RCC 7860 (cell line): Measurements from ENCODE around the gene RFX2.

Experiments used
- DNase-seq: peaks from one replicate; pipeline ENCODE4 v3.0.0-alpha.2; 2015; ENCODE audit warnings: low spot score
- FAIRE-seq: peaks from 2 replicates; lab custom pipeline; 2012; peaks lifted over from hg19 to GRCh38; lab: Jason Lieb, UNC

The RFX2 gene

DNA sequence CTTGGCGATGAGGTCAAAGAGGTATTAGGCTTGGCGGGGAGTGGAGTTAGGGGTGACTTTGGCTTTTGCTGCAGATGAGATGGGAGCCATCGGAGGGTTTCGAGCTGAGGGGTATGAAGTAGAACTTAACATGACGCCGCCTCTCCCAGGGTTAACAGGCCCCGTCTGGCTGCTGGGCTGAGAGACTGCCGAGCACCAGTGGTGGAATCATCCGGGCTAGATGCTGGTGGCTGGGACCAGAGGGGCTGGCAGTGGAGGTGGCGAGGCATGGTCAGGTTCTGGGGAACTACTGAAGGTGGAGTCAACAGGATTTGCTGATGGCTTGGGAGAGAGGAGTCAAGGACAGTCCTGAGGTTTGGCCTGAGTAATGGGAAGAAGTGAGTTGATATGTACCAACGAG, 4.9 kb downstream of the RFX2 start:
- no peak for FAIRE-seq
- DNase-seq = no peak

DNA sequence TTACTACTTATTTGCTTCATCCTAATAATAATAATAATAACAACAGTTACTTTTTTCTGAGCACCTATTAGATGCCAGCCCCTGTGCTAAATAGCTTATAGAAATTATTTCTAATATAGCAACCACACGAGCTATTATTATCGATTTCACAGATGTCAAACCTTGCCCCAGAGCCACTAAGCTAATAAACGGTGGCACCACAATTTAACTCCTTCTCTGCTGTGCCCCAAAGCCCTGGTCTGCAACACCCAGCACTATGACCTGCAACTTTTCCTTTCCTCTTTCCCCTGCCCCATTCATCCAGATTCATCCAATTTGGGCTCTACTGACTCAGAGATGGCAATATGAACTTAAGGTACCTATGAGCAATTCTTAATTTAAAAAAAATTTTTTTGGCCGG, 6.4 kb downstream of the RFX2 start:
- no peak for FAIRE-seq
- no peak for DNase-seq

DNA sequence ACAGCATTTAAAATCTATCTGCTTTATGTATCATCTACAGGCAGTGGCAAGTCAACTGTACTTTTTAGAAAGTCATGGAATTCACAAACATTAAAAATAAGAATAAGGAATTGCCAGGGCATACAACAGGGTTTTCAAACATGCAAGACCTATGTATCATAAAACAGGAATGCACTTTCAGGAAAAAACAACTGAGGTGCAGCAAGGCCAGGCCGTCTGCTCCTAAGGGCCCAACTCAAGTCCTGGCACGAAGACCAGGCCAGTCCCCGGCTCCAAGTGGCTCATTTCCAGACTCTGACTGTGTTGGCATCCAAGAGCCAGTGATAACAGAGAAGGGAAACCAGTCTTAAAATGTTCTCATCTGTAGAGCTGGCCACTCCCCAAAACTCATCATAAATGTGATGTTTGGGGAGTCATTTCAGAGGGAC, 7.1 kb downstream of the RFX2 start:
- FAIRE-seq (no peak), DNase-seq (no peak)

DNA sequence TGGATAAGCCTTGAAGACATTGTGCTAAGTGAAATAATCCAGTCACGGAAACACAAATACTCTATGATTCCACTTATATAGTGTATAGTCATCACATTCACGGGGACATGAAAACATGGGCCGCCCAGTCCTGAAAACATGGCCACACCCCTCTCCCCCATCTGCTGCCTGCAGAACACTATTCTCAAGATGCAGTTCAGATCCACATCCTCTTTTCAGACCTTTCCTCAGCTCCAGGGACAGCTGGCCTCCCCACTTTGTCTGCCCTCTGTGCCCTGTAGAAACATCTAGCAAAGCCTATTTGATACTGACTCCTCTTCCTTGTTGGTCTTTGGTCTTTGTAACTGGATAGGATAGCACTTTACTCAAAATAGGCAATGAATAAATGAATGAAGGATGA, 8.3 kb downstream of the RFX2 start:
- DNase-seq = no peak
- FAIRE-seq = no peak

GRCh38 chr19:6101291-6101825, 8.9 kb downstream of the RFX2 start:
- DNase-seq (no peak), FAIRE-seq (no peak)

DNA sequence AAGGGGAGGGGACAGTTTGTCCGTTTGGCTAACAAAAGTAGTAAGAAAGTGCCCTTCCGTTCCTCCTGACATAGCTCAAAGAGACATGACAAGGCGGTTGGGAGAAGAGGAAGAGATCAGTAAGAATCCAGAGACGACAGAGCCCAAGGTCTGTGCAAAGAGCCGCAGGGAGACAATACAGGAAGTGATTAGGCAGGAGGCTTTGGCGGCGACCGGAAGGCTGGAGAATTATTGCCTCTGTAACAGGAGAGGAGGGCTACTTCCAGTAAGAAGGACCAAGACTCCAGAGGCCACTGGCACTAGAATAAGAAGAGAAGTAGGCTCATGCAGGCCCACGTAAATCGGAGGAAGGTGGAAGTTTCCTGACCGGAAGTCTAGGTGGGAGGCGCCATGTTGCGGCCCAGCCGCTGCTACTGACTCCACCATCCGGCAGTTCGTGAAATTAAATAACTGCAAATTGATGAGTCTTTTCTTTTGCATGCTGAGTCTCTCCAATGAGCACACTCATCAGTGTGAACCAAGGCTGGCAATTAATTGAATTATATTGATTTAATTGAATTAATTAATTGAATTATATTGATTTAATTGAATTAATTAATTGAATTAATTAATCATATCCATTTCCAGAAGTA, 9.9 kb downstream of the RFX2 start:
- FAIRE-seq (no peak), DNase-seq (no peak)

DNA sequence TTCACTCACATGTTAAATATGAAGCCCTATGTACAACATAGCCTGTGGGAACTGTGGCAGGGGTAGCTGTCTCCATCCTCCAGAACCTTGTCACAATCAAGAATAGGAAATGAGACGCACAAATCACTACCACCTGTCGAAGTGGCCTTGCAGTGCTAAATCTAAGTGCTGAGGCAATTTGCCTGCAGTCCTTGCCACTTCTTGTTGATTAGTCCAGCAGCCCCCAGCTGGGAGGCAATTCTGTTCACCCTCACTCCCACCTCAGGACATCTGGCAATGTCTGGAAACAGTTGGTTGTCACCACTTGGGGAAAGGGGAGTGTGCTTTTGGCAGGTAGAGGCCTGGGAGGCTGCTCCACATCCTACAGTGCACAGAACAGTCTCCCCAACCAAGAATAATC, 10.7 kb downstream of the RFX2 start:
- FAIRE-seq = no peak
- DNase-seq = no peak

- no peak for FAIRE-seq
- DNase-seq = no peak
These were observed 11.3 kb downstream of the RFX2 start for GRCh38 chr19:6099033-6099432.

DNA sequence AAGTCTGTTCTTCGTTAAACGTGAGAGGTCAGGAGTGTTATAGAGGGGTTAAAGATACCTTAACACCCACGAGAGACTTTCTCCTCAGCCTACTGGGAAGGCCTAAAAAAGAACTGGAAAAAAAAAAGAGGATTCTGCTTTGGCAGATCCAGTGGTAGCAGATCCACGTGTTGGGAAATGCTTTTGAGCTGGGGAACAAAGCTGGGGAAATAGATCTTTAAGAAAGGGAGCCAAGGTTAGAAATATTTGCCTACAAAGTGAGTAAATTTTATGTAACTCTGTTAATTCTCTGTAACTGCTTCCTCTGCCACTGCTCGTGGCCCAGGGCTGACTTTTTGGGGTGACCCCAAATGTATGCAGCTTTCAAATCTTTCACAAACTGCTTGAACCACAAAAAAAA, 11.7 kb downstream of the RFX2 start:
- FAIRE-seq = no peak
- no peak for DNase-seq

GRCh38 chr19:6097911-6098310, 12.4 kb downstream of the RFX2 start:
- FAIRE-seq = no peak

GRCh38 chr19:6095760-6096159, 14.5 kb downstream of the RFX2 start:
- FAIRE-seq = no peak
- DNase-seq = no peak

More at GRCh38 chr19:6097911-6098310, 12.4 kb downstream of the RFX2 start:
- DNase-seq = no peak

GRCh38 chr19:6092329-6093286, 17.7 kb downstream of the RFX2 start:
- FAIRE-seq = peak; percentile 84
- DNase-seq = peak; percentile 97

GRCh38 chr19:6091771-6092291, 18.5 kb downstream of the RFX2 start:
- FAIRE-seq (peak; percentile 63), DNase-seq (peak; percentile 59)

GRCh38 chr19:6090634-6091033, 19.7 kb downstream of the RFX2 start:
- DNase-seq (no peak), FAIRE-seq (no peak)

- DNase-seq = peak; percentile 50
- peak; percentile 31 for FAIRE-seq
These were observed 21.7 kb downstream of the RFX2 start for GRCh38 chr19:6088602-6089049.

DNA sequence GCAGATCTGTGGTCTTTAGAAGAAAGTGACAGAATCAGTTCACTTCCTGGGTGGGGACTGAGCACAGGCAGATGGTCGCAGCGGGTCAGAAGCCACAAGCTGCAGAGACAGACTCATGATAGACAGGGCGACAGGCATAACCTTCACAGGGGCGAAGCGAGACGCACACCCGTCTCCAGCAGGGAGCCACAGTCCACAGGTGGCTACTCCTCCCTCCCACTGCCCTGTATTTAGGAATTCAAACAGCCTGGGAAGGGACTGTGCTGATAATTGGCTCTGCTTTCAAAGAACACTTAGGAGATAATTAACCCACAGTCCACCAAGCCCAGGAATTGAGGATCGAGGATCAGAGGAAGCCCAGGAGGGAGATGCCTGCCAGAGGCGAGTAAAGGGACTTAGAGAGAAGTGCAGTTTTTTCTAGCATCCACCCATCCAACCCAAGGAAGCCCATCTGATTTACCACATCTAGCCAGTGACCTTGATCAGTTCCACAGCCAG, 23.2 kb downstream of the RFX2 start:
- DNase-seq (peak; percentile 60), FAIRE-seq (peak; percentile 35)

DNA sequence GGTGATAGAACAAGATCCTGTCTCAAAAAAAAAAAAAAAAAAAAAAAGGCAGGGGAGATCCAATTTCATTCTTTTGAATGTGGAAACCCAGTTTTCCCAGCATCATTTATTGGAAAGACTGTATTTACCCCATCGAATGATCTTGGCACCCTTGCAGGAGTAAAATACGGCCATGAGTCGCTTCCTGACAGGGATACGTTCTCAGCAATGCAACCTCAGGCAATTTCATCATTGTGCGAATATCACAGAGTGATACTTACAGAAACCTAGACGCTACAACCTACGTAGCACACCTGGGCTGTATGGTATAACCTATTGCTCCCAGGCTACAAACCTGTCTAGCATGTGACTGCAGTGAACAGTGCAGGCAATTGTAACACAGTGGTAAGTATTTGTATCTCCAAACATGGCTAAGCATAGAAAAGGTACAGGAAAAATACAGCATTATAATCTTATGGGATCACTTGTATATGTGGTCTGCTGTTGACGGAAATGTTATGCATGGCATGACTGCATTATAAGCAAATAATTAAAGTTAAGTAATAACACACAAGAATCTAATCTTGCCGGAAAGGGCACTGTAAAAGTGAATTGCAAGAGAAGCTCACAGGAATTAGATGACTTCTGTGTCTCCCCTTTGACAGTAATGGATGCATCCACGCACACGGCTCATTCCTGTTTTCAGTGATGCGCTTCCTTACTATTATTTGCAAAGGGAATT, 24.1 kb downstream of the RFX2 start:
- no peak for DNase-seq
- FAIRE-seq = no peak

DNA sequence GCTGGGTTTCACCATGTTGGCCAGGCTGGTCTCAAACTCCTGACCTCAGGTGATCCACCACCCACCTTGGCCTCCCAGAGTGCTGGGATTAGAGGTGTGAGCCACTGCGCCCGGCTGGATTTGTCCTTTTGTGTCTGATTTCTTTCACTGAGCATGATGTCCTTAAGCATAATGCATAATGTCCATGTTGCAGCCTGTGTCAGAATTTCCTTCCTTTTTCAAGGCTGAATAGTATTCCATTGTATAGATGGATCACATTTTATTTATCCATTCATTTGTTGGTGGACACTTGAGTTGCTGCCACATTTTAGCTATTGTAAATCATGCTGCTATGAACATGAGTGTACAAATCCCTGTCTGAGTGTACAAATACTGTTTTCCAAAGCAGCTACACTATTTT, 25.5 kb downstream of the RFX2 start:
- FAIRE-seq = no peak
- DNase-seq = no peak

- FAIRE-seq (no peak), DNase-seq (no peak)
These were observed 31.2 kb downstream of the RFX2 start for GRCh38 chr19:6079107-6079506.

DNA sequence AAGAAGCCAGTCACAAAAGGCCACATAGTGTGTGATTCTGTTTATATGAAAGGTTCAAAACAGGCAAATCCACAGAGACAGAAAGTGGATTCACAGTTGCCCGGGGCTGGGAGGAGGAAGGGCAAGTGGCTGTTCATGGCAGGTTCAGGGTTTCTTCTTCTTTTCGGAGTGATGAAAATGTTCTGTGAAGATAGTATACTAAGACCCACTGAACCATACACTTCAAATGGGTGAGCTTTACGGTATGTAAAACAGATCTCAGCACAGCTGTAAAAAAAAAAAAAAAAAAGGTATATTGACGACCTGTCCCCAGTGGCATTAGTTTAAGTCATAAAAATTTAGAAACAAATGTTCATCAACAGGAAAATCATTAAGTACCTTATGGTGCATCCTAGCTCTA, 32.2 kb downstream of the RFX2 start:
- FAIRE-seq = no peak
- no peak for DNase-seq
